ENCODE data around the gene IFNL3. TPM values are rescaled to one million over a fixed set of nuclear protein-coding genes. Genes with fewer than 3 reads are reported as not detected.

The IFNL3 gene
- total and polyA plus RNA-seq, 9 of the 15 experiments (the other 6 are each of a cell fraction or from before 2014, with no cell fraction given) = not detected

- TF ChIP-seq ZNF518B (CRISPR knock-in tag; IDR thresholded peaks at IDR 0.05) = no peak
- TF ChIP-seq TBP (optimal IDR thresholded peaks at IDR 0.05; ENCODE audit: low read depth, low read length) = no peak
- TF ChIP-seq THRAP3 (IDR thresholded peaks at IDR 0.05; ENCODE audit: borderline replicate concordance) = no peak
- TF ChIP-seq USF1 (CRISPR knock-in tag; IDR thresholded peaks at IDR 0.05) = 0 out of 2 replicates have a peak, but pooled peaks have one; percentile 8
These were observed 51.0 kb downstream of the IFNL3 start (continued) for GRCh38 chr19:39193803-39194202.

Other genes with a start within 250 kb of the IFNL3 start
Only the 7 nearest of the 18 such genes appear.
- not detected in 2 replicates for gene NCCRP1, start 48.0 kb downstream of the IFNL3 start, total RNA-seq (2014; rRNA removed)
- gene NCCRP1, start 48.0 kb downstream of the IFNL3 start, total RNA-seq (2014; rRNA removed; fragmentation: Illumina TruSeq; extraction: Trizol) = not detected in 2 replicates
- not detected in 2 replicates for gene NCCRP1, start 48.0 kb downstream of the IFNL3 start, total RNA-seq (2015; rRNA removed; fragmentation: Illumina TruSeq; extraction: Trizol)
- 0.11 TPM in 1 of 2 replicates, not detected in the other for gene NCCRP1, start 48.0 kb downstream of the IFNL3 start, total RNA-seq (2021)
- gene NCCRP1, start 48.0 kb downstream of the IFNL3 start, polyA plus RNA-seq (2011; rRNA removed) = 0.08 TPM in 1 of 2 replicates, not detected in the other
- gene NCCRP1, start 48.0 kb downstream of the IFNL3 start, polyA plus RNA-seq (2014; fragmentation: Illumina TruSeq; extraction: Trizol) = not detected in 2 replicates
- not detected for gene NCCRP1, start 48.0 kb downstream of the IFNL3 start, polyA plus RNA-seq (2014; fragmentation: Nextera tagmentation; extraction: Ambion mirVana)
- 0.05 and 0.34 TPM in 2 replicates for gene NCCRP1, start 48.0 kb downstream of the IFNL3 start, polyA plus RNA-seq (2014; rRNA removed)
- gene SYCN, start 40.7 kb downstream of the IFNL3 start, total RNA-seq (2014; rRNA removed) = not detected in 2 replicates
- gene SYCN, start 40.7 kb downstream of the IFNL3 start, total RNA-seq (2014; rRNA removed; fragmentation: Illumina TruSeq; extraction: Trizol) = not detected in 2 replicates
- not detected in 2 replicates for gene SYCN, start 40.7 kb downstream of the IFNL3 start, total RNA-seq (2015; rRNA removed; fragmentation: Illumina TruSeq; extraction: Trizol)
- 0.36 TPM in 1 of 2 replicates, not detected in the other for gene SYCN, start 40.7 kb downstream of the IFNL3 start, total RNA-seq (2021)
- gene SYCN, start 40.7 kb downstream of the IFNL3 start, polyA plus RNA-seq (2011; rRNA removed) = not detected in 2 replicates
- gene SYCN, start 40.7 kb downstream of the IFNL3 start, polyA plus RNA-seq (2014; fragmentation: Illumina TruSeq; extraction: Trizol) = not detected in 2 replicates
- not detected for gene SYCN, start 40.7 kb downstream of the IFNL3 start, polyA plus RNA-seq (2014; fragmentation: Nextera tagmentation; extraction: Ambion mirVana)
- gene SYCN, start 40.7 kb downstream of the IFNL3 start, polyA plus RNA-seq (2014; rRNA removed) = not detected in 2 replicates
- gene IFNL4, start 3.9 kb upstream of the IFNL3 start, total RNA-seq (2014; rRNA removed) = not detected in 2 replicates
- not detected in 2 replicates for gene IFNL4, start 3.9 kb upstream of the IFNL3 start, total RNA-seq (2014; rRNA removed; fragmentation: Illumina TruSeq; extraction: Trizol)
- not detected in 2 replicates for gene IFNL4, start 3.9 kb upstream of the IFNL3 start, total RNA-seq (2015; rRNA removed; fragmentation: Illumina TruSeq; extraction: Trizol)
- not detected in 2 replicates for gene IFNL4, start 3.9 kb upstream of the IFNL3 start, total RNA-seq (2021)
- not detected in 2 replicates for gene IFNL4, start 3.9 kb upstream of the IFNL3 start, polyA plus RNA-seq (2011; rRNA removed)
- gene IFNL4, start 3.9 kb upstream of the IFNL3 start, polyA plus RNA-seq (2014; fragmentation: Illumina TruSeq; extraction: Trizol) = not detected in 2 replicates
- gene IFNL4, start 3.9 kb upstream of the IFNL3 start, polyA plus RNA-seq (2014; fragmentation: Nextera tagmentation; extraction: Ambion mirVana) = not detected
- not detected in 2 replicates for gene IFNL4, start 3.9 kb upstream of the IFNL3 start, polyA plus RNA-seq (2014; rRNA removed)
- gene IFNL2, start 23.4 kb upstream of the IFNL3 start, total RNA-seq (2014; rRNA removed) = not detected in 2 replicates
- not detected in 2 replicates for gene IFNL2, start 23.4 kb upstream of the IFNL3 start, total RNA-seq (2014; rRNA removed; fragmentation: Illumina TruSeq; extraction: Trizol)
- not detected in 2 replicates for gene IFNL2, start 23.4 kb upstream of the IFNL3 start, total RNA-seq (2015; rRNA removed; fragmentation: Illumina TruSeq; extraction: Trizol)
- not detected in 2 replicates for gene IFNL2, start 23.4 kb upstream of the IFNL3 start, total RNA-seq (2021)
- not detected in 2 replicates for gene IFNL2, start 23.4 kb upstream of the IFNL3 start, polyA plus RNA-seq (2011; rRNA removed)
- gene IFNL2, start 23.4 kb upstream of the IFNL3 start, polyA plus RNA-seq (2014; fragmentation: Illumina TruSeq; extraction: Trizol) = not detected in 2 replicates
- not detected for gene IFNL2, start 23.4 kb upstream of the IFNL3 start, polyA plus RNA-seq (2014; fragmentation: Nextera tagmentation; extraction: Ambion mirVana)
- gene IFNL2, start 23.4 kb upstream of the IFNL3 start, polyA plus RNA-seq (2014; rRNA removed) = not detected in 2 replicates
- not detected in 2 replicates for gene IFNL1, start 51.4 kb upstream of the IFNL3 start, total RNA-seq (2014; rRNA removed)
- not detected in 2 replicates for gene IFNL1, start 51.4 kb upstream of the IFNL3 start, total RNA-seq (2014; rRNA removed; fragmentation: Illumina TruSeq; extraction: Trizol)
- gene IFNL1, start 51.4 kb upstream of the IFNL3 start, total RNA-seq (2015; rRNA removed; fragmentation: Illumina TruSeq; extraction: Trizol) = not detected in 2 replicates
- gene IFNL1, start 51.4 kb upstream of the IFNL3 start, total RNA-seq (2021) = not detected in 2 replicates
- gene IFNL1, start 51.4 kb upstream of the IFNL3 start, polyA plus RNA-seq (2011; rRNA removed) = not detected in 2 replicates
- not detected in 2 replicates for gene IFNL1, start 51.4 kb upstream of the IFNL3 start, polyA plus RNA-seq (2014; fragmentation: Illumina TruSeq; extraction: Trizol)
- gene IFNL1, start 51.4 kb upstream of the IFNL3 start, polyA plus RNA-seq (2014; fragmentation: Nextera tagmentation; extraction: Ambion mirVana) = not detected
- gene IFNL1, start 51.4 kb upstream of the IFNL3 start, polyA plus RNA-seq (2014; rRNA removed) = not detected in 2 replicates
- 3.8 and 5.0 TPM in 2 replicates for gene LRFN1, start 75.9 kb upstream of the IFNL3 start, total RNA-seq (2014; rRNA removed)
- gene LRFN1, start 75.9 kb upstream of the IFNL3 start, total RNA-seq (2014; rRNA removed; fragmentation: Illumina TruSeq; extraction: Trizol) = 0.44 and 0.45 TPM in 2 replicates
- 1.1 and 1.3 TPM in 2 replicates for gene LRFN1, start 75.9 kb upstream of the IFNL3 start, total RNA-seq (2015; rRNA removed; fragmentation: Illumina TruSeq; extraction: Trizol)
- gene LRFN1, start 75.9 kb upstream of the IFNL3 start, total RNA-seq (2021) = 10.6 and 10.7 TPM in 2 replicates
- gene LRFN1, start 75.9 kb upstream of the IFNL3 start, polyA plus RNA-seq (2011; rRNA removed) = 0.52 and 1.0 TPM in 2 replicates
- gene LRFN1, start 75.9 kb upstream of the IFNL3 start, polyA plus RNA-seq (2014; fragmentation: Illumina TruSeq; extraction: Trizol) = 1.3 and 2.1 TPM in 2 replicates
- gene LRFN1, start 75.9 kb upstream of the IFNL3 start, polyA plus RNA-seq (2014; fragmentation: Nextera tagmentation; extraction: Ambion mirVana) = under 1 TPM; 0.13 TPM
- gene LRFN1, start 75.9 kb upstream of the IFNL3 start, polyA plus RNA-seq (2014; rRNA removed) = 3.9 and 4.6 TPM in 2 replicates
- 37.1 and 48.4 TPM in 2 replicates for gene GMFG, start 91.0 kb upstream of the IFNL3 start, total RNA-seq (2014; rRNA removed)
- 48.5 and 59.1 TPM in 2 replicates for gene GMFG, start 91.0 kb upstream of the IFNL3 start, total RNA-seq (2014; rRNA removed; fragmentation: Illumina TruSeq; extraction: Trizol)
- 52.8 and 55.6 TPM in 2 replicates for gene GMFG, start 91.0 kb upstream of the IFNL3 start, total RNA-seq (2015; rRNA removed; fragmentation: Illumina TruSeq; extraction: Trizol)
- gene GMFG, start 91.0 kb upstream of the IFNL3 start, total RNA-seq (2021) = 51.8 and 58.6 TPM in 2 replicates
- gene GMFG, start 91.0 kb upstream of the IFNL3 start, polyA plus RNA-seq (2011; rRNA removed) = 91.3 and 101 TPM in 2 replicates
- 49.0 and 60.2 TPM in 2 replicates for gene GMFG, start 91.0 kb upstream of the IFNL3 start, polyA plus RNA-seq (2014; fragmentation: Illumina TruSeq; extraction: Trizol)
- gene GMFG, start 91.0 kb upstream of the IFNL3 start, polyA plus RNA-seq (2014; fragmentation: Nextera tagmentation; extraction: Ambion mirVana) = 100 to 1,000 TPM; 133 to 152 TPM
- gene GMFG, start 91.0 kb upstream of the IFNL3 start, polyA plus RNA-seq (2014; rRNA removed) = 61.3 and 70.7 TPM in 2 replicates